GM21447 (cell line): Measurements from ENCODE around the gene TNFRSF21.
"Not testable (repeated sequence)": the region's sequence is repeated elsewhere in the genome, so short reads cannot be mapped to it uniquely, and the experiment has no call there.

Source experiments
- ATAC-seq: cut with Tn5 transposase; IDR thresholded peaks from one replicate; pipeline ENCODE4 v1.9.1; 2021; ENCODE audit not compliant: unreplicated experiment

Gene TNFRSF21

DNA sequence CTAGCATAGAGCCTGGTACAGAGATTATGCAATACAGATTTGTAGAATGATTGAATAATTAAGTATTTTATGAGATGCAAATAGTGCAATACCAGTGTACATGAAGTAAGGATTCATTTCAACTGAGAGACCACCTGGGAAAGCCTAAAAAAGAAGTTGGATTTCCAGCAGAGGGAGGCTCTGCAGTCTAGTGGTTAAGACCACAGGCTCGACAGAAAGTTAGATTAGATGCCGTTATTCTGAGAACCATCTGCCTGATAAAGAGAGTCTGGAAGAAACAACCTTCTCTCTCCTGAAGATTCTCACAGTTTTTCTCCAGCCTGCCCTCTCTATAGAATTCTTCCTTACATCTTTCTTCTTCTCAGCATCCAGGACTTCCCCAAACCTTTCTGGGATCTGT lies 13.6 kb upstream of the TNFRSF21 start:
- no peak for ATAC-seq

DNA sequence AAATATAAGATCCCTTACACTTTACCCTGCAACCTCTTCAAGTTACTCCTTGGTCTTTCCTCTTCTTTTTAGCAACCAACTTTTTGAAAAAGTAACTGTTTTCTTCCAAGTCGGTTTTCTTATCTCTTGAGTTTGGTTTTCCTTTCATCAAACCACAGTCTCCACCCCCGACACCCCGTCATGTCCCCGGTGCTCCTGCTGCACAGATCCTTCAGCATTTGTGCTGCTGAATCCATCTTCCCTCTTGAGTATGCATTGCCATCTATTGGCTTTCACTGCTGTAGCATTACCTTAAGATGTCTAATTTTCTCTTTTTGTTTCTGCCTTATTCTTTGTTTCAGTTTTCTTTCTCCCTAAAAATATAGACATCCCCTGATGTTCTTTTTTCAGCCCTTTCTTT lies 11.9 kb upstream of the TNFRSF21 start:
- ATAC-seq, result no peak

DNA sequence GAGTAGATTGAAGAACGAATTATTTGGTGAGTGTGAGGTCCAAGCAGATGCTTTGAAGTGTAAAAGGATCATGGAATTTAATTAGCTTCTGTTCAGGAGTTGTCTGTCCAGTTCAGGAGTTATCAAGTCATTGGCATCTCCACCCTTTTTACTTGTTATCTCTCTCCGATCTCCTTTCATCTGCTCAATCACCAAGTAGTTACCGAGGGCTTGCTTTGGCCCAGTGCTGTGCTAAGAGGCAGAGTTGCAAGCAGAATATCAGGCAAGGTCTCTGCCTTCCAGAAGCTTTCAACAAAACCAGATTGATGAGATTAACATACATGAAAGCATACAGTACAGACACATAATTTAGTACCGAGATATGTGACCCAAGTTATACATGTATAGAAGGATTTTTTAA lies 10.2 kb upstream of the TNFRSF21 start:
- no peak for ATAC-seq

DNA sequence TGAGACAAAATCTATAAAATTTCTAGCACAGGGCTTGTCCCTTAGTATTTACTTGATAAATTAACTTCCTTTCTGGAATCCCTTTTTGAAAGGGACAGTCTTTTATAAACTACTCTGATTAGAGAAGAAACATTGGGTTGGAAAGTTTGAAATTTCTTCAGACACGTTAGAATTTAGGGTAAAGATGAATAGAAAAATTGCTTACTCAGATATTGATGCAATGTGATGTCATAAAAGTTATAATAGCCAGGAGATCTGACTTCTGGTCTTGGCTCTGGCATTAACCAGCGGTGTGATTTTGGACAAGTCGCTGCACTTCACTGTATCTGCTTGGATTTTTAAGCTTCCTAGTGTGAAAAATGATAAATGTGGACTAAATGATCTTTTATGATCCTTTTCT lies 9.7 kb upstream of the TNFRSF21 start:
- ATAC-seq, result no peak

DNA sequence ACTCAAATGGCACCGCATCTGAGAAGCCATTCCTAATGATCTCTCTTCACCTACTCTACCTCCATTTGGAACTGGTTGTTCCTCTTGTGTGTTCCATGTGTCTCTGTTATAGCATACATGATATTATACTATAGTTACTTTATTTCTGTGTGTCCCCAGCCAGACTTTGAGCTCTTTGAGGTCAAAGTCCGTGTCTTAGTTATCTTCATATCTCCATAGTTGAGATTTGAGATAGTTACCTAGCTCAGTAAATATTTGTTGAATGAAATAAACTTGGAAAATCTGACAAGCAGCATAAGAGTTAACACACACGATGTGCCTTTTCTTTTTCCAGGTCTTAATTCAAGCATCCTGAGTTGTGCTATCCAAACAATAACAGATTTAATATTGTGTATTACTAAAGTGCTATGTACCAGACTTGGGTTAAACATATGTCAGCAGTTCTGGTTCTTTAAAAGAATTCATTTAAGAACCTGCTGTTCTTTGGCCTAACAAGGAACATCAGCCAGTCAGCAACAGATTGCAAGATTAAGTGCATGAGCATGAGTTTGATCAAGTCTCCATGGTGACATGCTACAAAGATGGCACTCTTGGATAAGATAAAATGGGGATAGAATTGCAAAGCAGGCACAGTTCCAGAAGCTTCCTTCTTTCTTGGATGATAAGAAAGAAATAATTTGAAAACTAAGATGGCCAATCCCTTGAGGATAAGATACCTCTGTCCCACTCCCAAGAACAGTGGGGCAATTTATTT lies 8.7 kb upstream of the TNFRSF21 start:
- no peak for ATAC-seq

DNA sequence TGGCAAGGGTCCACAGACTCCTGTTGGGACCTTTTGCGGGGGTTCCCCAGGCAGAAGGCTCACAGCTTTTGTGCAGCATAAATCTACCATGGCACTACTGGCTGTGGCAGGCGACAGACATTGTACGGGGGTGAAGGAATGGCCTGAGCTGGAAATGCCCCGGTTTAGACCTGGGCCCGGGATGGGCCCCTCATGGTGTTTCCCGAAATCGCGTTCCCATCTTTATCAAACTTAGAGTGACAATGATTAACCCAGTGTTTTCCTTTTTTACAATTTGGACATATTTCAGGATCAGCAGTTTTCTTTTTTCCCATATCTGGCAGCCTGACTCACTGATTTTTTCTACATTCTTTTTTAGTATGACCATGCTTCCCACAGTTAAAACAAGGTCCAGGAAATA lies 5.5 kb upstream of the TNFRSF21 start:
- not testable (repeated sequence) for ATAC-seq

DNA sequence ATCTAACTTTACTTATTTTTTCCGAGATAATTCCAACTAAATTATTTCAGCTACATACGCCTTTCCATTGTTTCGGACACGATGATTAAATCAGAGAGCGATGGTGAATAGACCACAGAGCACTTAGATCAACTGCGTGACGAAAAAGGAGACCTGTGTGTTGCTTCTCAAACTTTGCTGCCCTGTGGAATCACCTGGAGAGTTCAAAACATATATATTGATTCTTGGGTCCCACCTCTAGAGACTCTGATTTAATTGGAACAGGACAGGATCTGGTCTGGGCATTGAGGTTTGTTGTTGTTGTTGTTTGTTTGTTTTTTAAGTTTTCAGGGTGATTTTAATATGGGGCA lies 401 bp upstream of the TNFRSF21 start:
- no peak for ATAC-seq

DNA sequence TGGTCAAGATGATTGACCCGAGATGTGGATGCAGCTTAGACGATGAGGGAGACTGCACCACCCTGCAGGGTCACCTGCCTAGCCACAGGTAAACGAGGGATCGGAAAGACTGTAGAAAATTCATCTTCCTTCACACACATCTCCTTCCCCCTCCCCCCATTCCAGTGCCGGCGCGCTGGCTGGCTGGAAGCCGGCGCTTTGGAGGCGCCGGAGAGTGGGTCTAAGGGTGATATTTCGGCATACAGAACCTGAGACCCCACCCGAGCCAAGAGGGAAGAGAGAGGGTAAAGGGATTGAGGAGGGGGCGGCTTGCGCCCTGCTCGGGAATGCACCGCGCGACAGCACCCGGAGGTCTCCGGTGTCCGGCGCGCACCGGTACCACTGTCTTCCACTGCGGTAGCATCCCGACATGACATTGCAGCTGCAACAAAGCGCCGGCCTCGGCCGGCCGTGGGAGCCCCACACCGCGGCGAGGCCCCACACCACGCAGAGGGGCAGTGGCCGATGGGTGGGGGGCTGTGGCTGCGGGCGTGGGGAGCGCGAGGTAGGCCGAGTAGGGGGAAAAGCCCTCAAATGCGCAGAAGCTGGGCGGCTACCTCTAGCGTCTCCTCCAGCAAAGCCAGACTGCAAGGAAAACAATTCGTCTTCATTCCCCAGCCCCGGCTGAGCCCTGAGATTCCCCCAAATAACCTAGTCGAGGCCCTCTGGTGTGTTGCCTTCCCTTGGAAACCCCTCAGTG lies 984 bp downstream of the TNFRSF21 start:
- peak; percentile 9 for ATAC-seq

DNA sequence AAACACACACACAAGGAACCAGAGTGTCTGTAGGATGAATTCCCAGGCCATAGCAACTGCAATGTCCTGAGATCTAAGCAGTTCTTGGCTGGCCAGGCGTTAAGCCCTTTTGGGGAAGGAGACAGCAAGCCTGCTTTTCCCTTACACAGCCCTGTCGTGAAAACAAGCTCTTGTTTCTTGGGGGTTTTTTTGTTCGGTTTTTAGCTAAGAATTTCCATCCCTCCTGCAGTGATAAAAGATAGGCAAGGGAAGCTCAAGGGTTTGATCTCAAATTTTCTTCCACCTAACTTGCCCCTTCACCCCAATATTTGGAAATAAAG lies 1.5 kb downstream of the TNFRSF21 start:
- ATAC-seq, result no peak

DNA sequence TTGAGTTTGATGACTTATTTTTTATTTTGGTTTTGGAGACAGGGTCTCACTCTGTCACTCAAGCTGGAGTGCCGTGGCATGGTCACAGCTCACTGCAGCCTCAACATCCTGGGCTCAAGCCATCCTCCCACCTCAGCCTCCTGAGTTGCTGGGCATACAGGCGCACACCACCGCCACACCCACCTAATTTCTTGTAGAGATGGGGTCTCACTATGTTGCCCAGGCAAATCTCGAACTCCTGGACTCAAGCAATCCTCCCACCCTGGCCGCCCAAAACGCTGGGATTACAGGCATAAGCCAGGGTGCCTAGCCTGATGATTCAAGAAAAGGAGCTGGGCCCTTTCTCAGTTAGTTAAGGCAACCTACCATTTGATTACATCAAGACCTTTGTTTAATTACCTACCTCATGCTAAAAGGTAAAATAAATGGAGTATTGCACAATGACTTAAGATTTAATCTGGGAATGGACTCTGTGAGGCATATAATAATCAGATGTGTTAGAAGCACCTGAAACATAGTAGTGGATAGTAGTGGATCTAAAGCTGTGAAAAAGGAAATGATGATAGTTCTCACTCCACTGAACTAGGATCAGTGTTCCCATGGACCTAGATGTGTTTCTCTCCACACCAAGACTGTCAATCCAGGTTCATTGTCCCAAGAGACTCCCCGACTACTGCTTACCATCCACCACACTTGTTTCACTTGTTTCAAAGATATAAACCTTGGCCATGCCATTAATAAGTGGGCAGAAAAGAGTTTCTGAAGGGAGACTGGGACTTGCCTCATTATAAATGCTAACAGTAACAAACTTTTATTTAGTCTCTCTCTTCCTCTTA lies 2.1 kb downstream of the TNFRSF21 start:
- no peak for ATAC-seq

DNA sequence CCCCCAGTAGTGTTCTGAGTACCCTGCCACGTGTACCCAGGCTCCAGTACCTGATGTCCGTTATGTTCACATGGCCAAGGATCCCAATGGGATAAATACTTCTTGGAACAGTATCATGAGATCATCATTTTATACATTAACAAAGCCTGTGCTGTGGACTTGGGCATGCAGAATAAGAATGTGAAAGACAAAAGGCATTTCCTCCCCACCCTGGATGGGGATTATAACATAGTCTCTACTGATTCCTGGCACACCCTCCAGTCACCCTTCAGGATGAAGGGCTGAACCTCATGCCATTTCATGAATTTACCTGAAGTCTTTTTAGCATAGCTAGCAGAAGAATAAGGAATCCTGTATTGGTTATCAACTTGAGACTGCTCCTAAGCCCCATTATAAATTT lies 2.8 kb downstream of the TNFRSF21 start:
- no peak for ATAC-seq

DNA sequence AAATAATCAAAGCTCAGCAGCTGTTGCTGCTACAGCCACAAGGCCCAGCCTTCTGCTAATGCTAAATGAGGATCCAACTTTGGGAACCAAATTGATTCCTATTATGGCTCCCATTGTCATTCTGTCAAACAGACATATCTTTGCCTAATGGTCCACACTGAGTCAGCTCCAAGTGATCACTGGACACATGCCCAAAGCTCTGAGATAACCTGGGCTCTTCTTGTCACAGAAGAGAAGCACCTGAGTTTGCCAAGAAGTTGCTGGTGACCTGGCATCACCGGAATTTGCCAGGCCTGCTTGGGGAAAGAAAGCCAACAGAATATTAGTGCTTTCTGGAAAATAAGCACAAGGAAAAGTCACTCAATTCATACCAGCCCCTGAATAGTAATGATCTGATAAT lies 5.8 kb downstream of the TNFRSF21 start:
- ATAC-seq, result no peak

DNA sequence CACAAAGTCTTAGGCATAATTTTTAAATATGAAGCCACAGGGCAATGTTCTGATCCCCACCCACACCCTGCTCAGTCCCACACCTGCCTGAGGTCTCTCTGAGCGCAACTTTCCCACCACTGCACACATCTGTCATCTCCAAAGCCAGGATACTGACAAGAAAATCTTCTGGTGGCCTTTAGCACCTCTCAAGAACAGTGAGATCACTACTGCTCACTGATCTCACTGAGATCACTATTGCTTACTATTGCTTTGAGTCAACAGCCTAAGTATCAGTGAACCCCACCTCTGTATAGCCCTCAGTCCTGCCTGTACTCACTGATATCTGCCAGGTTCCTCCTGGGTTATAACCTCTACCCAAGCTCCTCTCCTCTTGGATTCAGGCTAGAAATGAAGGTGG lies 6.4 kb downstream of the TNFRSF21 start:
- no peak for ATAC-seq

DNA sequence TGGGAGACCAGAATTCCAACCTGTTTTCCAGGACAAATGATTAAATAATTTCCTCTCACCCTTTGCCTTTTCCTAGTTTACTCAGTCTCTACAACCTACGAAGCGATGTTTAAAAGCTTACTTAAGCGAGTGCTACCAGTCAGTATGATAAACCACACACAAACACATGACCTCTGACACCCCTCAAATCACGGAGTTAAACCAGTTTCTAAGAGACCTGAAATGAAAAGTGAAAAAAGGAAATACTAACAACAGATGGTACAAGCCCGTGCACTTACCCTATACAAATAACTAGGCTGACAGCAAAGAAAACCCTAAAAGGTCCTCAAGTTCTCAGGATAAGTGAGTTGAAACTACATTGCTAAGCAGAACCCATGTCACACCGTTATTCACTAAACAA lies 7.7 kb downstream of the TNFRSF21 start:
- peak; percentile 58 for ATAC-seq

DNA sequence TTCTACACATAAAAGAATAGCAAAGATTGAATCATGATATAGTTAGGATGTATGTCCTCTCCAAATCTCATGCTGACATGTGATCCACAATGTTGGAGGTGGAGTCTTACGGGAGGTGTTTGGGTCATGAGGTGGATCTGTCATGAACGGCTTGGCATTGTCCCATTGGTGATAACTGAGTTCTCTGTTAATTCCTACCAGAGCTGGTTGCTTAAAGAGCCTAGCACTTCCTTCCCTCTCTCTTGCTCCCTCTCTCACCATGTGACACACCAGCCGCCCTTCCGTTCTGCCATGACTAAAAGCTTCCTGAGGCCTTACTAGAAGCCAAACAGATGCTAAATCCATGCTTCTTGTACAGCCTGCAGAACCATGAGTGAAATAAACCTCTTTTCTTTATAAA lies 8.3 kb downstream of the TNFRSF21 start:
- no peak for ATAC-seq

DNA sequence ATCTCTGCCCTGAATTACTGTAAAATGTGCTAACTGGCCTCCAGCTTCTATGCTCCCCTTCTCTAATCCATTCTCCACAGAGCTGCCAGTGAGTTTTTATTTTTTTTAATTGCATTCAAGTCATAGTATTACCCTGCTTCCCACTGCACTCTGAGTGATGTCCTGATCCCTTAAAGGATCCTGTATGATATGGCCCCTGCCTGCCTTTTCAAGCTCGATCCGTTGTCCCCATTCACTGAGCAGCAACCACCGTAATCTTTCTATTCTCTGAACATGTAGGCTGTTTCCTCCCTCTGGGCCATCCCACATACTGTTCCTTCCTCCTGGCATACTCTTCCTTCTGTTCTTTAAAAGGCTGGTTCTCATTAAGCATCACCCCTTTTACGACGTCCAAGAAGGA lies 9.3 kb downstream of the TNFRSF21 start:
- ATAC-seq, result no peak

DNA sequence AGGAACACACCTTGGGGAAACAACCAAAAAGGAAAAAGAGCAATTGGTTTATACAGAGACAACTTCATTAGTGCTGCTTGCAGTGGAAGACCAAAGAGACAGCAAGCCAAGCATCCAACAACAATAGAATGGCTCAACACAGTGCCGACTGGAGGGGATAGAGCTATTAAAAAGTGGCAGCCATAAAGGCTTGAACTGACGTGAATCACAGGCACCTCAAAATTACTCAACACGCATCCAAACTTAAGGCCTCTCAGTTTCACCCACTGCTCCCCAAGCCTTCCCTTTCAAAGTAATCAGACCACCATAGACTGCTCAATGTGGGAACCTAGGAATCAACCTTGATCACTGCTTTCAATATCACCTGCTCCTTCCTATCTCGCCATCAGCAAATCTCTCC lies 9.7 kb downstream of the TNFRSF21 start:
- ATAC-seq, result no peak

DNA sequence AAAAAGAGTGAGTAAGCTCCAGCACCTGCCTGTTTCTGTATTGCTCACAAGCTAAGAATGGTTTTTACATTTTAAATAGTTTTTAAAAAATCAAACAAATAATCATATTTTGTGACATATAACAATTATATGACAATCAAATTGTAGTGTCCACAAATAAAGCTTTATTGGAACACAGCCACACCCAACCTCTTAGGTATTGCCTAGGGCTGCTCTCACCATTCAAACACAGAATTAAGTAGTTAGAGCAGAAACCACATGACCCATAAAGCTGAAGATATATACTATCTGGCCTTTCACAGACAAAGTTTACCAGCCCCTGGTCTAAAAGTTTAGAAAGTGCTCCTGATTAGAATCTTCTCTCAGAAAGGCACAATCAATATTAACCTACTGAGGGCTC lies 11.2 kb downstream of the TNFRSF21 start:
- no peak for ATAC-seq

DNA sequence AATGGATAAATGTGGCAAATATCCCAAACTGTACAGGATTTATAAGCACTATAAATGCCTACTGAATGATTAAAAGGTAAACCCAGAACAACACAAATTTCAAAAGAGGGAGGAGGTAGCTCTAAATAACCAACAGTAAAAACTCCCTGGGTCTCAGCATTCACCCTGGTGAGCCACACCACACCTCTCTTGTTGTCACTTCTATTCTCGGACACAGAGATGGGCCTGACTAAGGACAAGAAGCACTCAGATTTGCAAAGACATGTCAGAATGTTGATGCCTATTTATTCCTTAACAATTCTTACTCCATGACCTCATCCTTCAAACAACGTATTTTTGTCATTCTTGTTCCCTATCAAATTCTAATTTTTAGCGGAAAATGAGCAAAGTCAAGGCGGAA lies 14.7 kb downstream of the TNFRSF21 start:
- no peak for ATAC-seq

DNA sequence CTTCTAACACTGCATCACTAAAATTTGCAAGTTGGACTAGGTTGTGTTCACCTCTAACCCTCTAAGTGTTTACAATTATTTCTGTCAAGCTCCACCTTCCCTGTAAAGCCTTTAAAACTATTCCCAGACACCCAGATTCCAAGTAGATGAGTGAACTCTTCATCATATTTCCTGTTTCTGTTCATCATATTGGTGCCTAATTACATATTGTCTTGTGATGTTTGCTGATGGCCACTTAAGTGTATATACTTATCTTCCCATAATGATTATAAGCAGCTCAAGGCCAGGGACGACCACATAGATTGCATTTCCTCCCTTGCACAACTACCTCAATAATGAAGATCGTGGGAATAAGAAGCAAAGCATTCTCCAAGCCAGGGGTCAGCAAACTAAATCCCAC lies 16.8 kb downstream of the TNFRSF21 start:
- no peak for ATAC-seq

DNA sequence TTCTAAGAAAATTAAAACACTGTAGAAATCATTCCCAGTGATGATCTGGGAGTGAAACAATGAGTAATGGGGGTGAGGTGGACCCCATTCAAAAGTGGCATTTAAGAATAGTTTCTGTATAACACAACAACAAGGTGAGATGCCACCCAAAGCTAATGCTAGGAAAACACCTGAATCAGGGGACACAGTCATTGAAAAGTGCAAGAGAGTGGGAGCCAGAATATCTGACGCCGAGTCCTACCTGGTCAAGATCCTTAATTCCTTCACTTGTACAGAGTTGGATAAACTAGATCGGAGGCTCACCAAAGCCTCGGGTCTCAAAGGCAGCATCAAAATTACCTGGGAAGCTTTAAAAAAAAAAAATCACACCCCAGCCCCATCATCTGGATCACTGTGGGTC lies 17.7 kb downstream of the TNFRSF21 start:
- no peak for ATAC-seq
